GM18909 (cell line): ENCODE data around the gene ETAA1.

Source experiments
- ATAC-seq: cut with Tn5 transposase; IDR thresholded peaks from one replicate; pipeline ENCODE4 v1.9.1; 2021; ENCODE audit warnings: mild to moderate bottlenecking; ENCODE audit not compliant: unreplicated experiment, poor library complexity

ETAA1 gene

GRCh38 chr2:67436221-67436620 lies 39.1 kb downstream of the ETAA1 start:
- no peak for ATAC-seq

- ATAC-seq, result no peak
Measured at GRCh38 chr2:67437114-67437513, 40.0 kb downstream of the ETAA1 start.

- ATAC-seq, result no peak
Measured at GRCh38 chr2:67438337-67438736, 41.2 kb downstream of the ETAA1 start.

GRCh38 chr2:67445652-67446268 lies 48.6 kb downstream of the ETAA1 start:
- ATAC-seq, result no peak

GRCh38 chr2:67446491-67446911 lies 49.4 kb downstream of the ETAA1 start:
- ATAC-seq, result no peak

- no peak for ATAC-seq
Measured at GRCh38 chr2:67448648-67449047, 51.5 kb downstream of the ETAA1 start.

GRCh38 chr2:67451086-67451832 lies 54.1 kb downstream of the ETAA1 start:
- no peak for ATAC-seq

GRCh38 chr2:67453310-67453709 lies 56.2 kb downstream of the ETAA1 start:
- no peak for ATAC-seq

GRCh38 chr2:67455219-67456142 lies 58.3 kb downstream of the ETAA1 start:
- ATAC-seq, result no peak

- ATAC-seq, result no peak
Measured at GRCh38 chr2:67456428-67456827, 59.3 kb downstream of the ETAA1 start.

- ATAC-seq, result no peak
Measured at GRCh38 chr2:67457699-67458098, 60.6 kb downstream of the ETAA1 start.

GRCh38 chr2:67459761-67460160 lies 62.6 kb downstream of the ETAA1 start:
- no peak for ATAC-seq
